DND-41 (cell line): Measurements from ENCODE around the gene MRPL17.

Source experiments
- CTCF ChIP-seq: IDR thresholded peaks from 2 replicates; pipeline ENCODE4 v1.5.1; 2012; ENCODE audit warnings: borderline replicate concordance, low read length, moderate library complexity, mild to moderate bottlenecking; ENCODE audit not compliant: poor library complexity, severe bottlenecking; ENCODE audit errors: extremely low read depth
- EZH2 ChIP-seq: IDR thresholded peaks from 3 replicates; pipeline ENCODE4 v1.6.1; 2012; ENCODE audit warnings: borderline replicate concordance, low read depth, mild to moderate bottlenecking, moderate library complexity, low read length, inconsistent platforms; ENCODE audit not compliant: severe bottlenecking

GRCh38 chr11:6653656-6654055, 29.5 kb downstream of the MRPL17 start:
- no peak for TF ChIP-seq CTCF
- TF ChIP-seq EZH2 = no peak
